NOMO-1 treated with dmso at 0.1 percent for 144 hours (cell line): ENCODE results near the gene THSD8.
A peak's percentile ranks its signal among the peaks of the same experiment; 100 is the strongest.

Experiments used
- DNase-seq: peaks from one replicate; lab custom pipeline; 2025; ENCODE audit not compliant: unreplicated experiment; lab: John Stamatoyannopoulos, UW

THSD8 gene

GRCh38 chr19:12801466-12802266 lies at the start of gene THSD8, which contains the start of gene PRDX2:
Gene THSD8, plus strand, starts transcription at chr19:12802069. Its CDS starts 3 bp downstream, at chr19:12802072.
Gene PRDX2, minus strand, starts transcription at chr19:12801800. Its CDS starts 539 bp downstream, at chr19:12801261.
- DNase-seq = peak; percentile 51

- no peak for DNase-seq
Observed at GRCh38 chr19:12754465-12755196, 47.2 kb upstream of the THSD8 start.

- DNase-seq = no peak
Observed at GRCh38 chr19:12756150-12756883, 45.6 kb upstream of the THSD8 start.

GRCh38 chr19:12757544-12758274 lies 44.2 kb upstream of the THSD8 start:
- DNase-seq = peak; percentile 23

GRCh38 chr19:12759686-12760085 lies 42.2 kb upstream of the THSD8 start:
- DNase-seq = no peak

- no peak for DNase-seq
Observed at GRCh38 chr19:12763100-12763499, 38.8 kb upstream of the THSD8 start.

GRCh38 chr19:12764698-12765097 lies 37.2 kb upstream of the THSD8 start:
- DNase-seq = no peak

GRCh38 chr19:12766051-12766521 lies 35.8 kb upstream of the THSD8 start:
- DNase-seq = no peak

GRCh38 chr19:12767150-12767549 lies 34.7 kb upstream of the THSD8 start:
- no peak for DNase-seq

GRCh38 chr19:12767666-12768065 lies 34.2 kb upstream of the THSD8 start:
- DNase-seq = no peak

GRCh38 chr19:12769689-12770088 lies 32.2 kb upstream of the THSD8 start:
- no peak for DNase-seq

- DNase-seq = no peak
Observed at GRCh38 chr19:12770922-12771321, 30.9 kb upstream of the THSD8 start.

GRCh38 chr19:12772323-12772722 lies 29.5 kb upstream of the THSD8 start:
- no peak for DNase-seq

- DNase-seq = no peak
Observed at GRCh38 chr19:12773571-12773970, 28.3 kb upstream of the THSD8 start.

- no peak for DNase-seq
Observed at GRCh38 chr19:12774588-12775555, 27.0 kb upstream of the THSD8 start, which contains the start of gene HOOK2. Gene HOOK2, minus strand, starts transcription at chr19:12775552. Its CDS starts 103 bp downstream, at chr19:12775449.

GRCh38 chr19:12777217-12778016 lies 24.5 kb upstream of the THSD8 start:
- peak; percentile 70 for DNase-seq

- DNase-seq = no peak
Observed at GRCh38 chr19:12778017-12778904, 23.6 kb upstream of the THSD8 start.

- DNase-seq = no peak
Observed at GRCh38 chr19:12778905-12779161, 23.0 kb upstream of the THSD8 start.
